ENCODE results near the gene PPIB. TPM values are rescaled to one million over a fixed set of nuclear protein-coding genes. Genes with fewer than 3 reads are reported as not detected.

The PPIB gene
- total and polyA plus RNA-seq, 8 donors: 512 to 728 (median 544) TPM

DNA sequence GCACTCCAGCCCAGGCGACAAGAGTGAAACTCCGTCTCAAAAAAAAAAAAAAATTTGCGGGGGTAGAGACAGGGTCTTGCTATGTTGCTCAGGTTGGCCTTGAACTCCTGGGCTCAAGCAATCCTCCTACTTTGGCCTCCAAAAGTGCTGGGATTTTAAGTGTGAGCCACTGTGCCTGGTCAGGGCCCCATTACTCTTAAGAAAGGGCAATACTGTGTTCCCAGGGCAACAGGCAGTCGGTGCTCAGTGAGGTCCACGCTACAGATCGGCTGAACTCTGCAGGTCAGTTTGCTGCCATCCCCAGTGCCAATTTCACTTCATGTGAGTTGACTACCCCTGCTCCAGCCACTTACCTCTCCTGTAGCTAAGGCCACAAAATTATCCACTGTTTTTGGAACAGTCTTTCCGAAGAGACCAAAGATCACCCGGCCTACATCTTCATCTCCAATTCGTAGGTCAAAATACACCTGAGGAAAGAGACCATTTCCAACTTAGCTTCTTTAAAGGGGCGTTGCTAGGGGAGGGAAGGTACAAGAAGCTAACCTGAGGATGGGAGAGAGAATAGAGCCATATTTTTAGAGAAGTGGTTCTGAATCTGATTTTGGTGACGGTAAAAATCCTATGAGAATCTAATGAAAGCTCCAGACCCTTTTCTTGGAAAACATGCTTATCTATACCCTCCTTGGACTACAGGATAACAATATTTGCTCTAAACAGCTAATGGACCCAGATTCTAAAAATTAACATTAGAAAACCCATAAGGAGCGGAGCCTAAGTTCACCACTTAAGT lies 939 bp downstream of the PPIB start:
- DNase-seq (no peak), ATAC-seq (no peak)
- H3K27ac ChIP-seq: peak overlapping the region; percentile 79 to 94
- no peaks in the 10 kb centered on the region for H3K27me3 ChIP-seq
- peak overlapping the region; percentile 74 to 95 for H3K4me3 ChIP-seq
- intact Hi-C loops (cut with DNase I): no loop called here
- no peaks in the 10 kb centered on the region for H3K9me3 ChIP-seq
- H3K36me3 ChIP-seq: peaks cover 3 to 49% of the 10 kb centered on the region in 2 donors
- TF ChIP-seq, protein P1, sequence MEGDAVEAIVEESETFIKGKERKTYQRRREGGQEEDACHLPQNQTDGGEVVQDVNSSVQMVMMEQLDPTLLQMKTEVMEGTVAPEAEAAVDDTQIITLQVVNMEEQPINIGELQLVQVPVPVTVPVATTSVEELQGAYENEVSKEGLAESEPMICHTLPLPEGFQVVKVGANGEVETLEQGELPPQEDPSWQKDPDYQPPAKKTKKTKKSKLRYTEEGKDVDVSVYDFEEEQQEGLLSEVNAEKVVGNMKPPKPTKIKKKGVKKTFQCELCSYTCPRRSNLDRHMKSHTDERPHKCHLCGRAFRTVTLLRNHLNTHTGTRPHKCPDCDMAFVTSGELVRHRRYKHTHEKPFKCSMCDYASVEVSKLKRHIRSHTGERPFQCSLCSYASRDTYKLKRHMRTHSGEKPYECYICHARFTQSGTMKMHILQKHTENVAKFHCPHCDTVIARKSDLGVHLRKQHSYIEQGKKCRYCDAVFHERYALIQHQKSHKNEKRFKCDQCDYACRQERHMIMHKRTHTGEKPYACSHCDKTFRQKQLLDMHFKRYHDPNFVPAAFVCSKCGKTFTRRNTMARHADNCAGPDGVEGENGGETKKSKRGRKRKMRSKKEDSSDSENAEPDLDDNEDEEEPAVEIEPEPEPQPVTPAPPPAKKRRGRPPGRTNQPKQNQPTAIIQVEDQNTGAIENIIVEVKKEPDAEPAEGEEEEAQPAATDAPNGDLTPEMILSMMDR (IDR thresholded peaks at IDR 0.05): no peak
- peaks cover 27 to 58% of the 10 kb centered on the region in 2 donors for H3K4me1 ChIP-seq

DNA sequence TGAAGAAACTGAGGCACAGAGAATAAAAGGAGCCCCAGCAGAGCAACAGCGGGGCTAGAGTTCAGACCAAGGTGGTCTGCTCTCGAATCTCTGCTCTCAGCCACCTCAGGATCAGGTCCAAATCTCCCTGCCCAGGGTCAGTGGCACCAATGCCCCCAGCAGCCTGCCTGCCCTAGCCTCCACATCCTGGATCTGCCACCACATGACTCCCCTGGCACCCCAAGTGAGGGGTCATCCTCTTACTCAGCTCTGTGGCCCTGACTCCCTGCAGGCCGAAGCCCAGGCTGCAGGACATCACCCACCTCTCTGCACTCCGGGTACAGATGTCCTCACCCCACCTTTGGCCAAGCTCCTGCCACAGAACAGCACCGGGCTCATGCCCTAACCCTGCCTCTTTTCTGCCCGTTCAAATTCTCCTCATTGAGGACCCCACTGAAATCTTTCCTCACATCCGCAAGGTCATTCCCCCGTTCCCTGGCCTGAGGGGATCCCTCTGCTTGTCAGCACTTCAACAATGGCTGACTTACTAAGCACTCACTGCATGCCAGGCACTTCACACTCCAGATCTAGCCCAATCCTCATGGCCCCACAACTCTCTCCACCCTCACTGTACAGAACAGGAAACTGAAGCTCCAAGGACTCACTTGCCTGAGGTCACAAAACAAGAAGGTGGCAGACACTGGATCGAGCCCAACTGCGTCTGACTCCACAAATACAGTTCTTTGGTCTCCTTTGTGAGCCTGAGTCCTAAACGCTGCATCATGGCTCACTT lies 4.3 kb downstream of the PPIB start:
- DNase-seq: no peak
- Histone ChIP-seq H3K4me3 (no peak overlapping the region), H3K36me3 (peaks cover 3 to 80% of the 10 kb centered on the region in 2 donors), H3K9me3 (no peaks in the 10 kb centered on the region), H3K27me3 (no peaks in the 10 kb centered on the region), H3K27ac (no peak overlapping the region), H3K4me1 (peaks cover 27 to 52% of the 10 kb centered on the region in 2 donors)
- intact Hi-C loops (cut with DNase I): no loop called here
- no peak for ATAC-seq
- TF ChIP-seq, protein P1 (IDR thresholded peaks at IDR 0.05): no peak

DNA sequence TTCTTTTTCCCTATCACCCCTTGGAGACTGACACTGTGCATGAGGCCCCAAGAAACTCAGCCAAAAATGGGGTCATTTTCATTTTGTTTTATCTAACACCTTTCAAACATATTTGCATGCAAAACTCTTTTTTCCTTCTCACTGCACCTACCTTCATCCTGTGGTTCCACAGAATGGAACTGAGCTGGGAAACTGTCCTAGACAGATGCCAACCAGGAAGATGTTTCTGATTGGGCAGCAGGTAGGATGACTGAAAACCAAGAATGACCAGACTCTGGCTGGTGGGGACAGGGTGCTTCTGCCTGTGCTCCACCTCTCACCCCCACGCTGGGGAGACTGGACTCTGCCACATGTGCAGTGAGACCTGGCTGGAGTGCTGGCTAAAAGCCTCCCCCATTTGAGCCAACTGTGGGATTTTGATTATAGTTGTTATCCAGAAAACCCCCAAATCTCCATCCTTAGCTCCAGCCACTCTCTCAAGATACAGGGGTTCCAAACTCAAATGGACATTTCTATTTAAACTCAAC lies 5.2 kb downstream of the PPIB start:
- H3K9me3 ChIP-seq: no peaks in the 10 kb centered on the region
- H3K4me3 ChIP-seq: no peak overlapping the region
- DNase-seq (no peak), ATAC-seq (no peak)
- TF ChIP-seq, protein P1 (IDR thresholded peaks at IDR 0.05): no peak
- H3K36me3 ChIP-seq: peaks cover 3 to 80% of the 10 kb centered on the region in 2 donors
- peaks cover 0 to 8% of the 10 kb centered on the region in 2 donors for H3K27me3 ChIP-seq
- intact Hi-C loops (cut with DNase I): no loop called here
- H3K4me1 ChIP-seq: peaks cover 28 to 61% of the 10 kb centered on the region in 2 donors
- no peak overlapping the region for H3K27ac ChIP-seq

DNA sequence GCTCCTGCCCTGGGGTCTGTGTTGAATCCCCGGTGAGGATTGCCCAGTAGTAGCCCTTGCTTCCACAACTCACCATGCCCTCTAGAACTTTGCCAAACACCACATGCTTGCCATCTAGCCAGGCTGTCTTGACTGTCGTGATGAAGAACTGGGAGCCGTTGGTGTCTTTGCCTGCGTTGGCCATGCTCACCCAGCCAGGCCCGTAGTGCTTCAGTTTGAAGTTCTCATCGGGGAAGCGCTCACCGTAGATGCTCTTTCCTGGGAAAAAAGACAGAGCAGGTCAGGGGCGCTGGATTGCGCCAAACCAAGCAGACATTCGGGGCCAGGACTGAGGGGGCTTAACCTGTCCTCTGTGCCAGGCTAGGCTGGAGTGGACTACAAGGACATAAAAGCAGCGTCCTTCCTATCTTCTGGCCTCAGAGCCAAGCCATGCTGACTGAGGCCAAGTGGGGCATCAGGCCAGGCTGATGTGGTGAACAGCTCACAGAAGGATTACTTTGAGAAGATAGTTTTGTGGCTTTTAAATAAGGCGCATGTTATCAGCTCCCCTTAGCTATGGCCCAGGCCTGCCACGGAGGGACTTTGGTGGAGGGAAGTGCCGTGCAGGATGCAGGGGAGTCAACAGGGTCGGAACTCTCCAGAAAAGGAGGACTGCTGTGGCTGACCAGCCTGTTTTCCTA lies 6.0 kb downstream of the PPIB start:
- no peak for DNase-seq
- no peak overlapping the region for H3K27ac ChIP-seq
- H3K36me3 ChIP-seq: peaks cover 3 to 80% of the 10 kb centered on the region in 2 donors
- TF ChIP-seq, protein P1 (IDR thresholded peaks at IDR 0.05): no peak
- peaks cover 8 to 17% of the 10 kb centered on the region in 2 donors for H3K27me3 ChIP-seq
- H3K9me3 ChIP-seq: no peaks in the 10 kb centered on the region
- peaks cover 35 to 65% of the 10 kb centered on the region in 2 donors for H3K4me1 ChIP-seq
- ATAC-seq: no peak
- intact Hi-C loops (cut with DNase I): no loop called here
- H3K4me3 ChIP-seq: no peak overlapping the region
